Measurements from ENCODE around the gene ETS1. TPM values are rescaled to one million over a fixed set of nuclear protein-coding genes. Genes with fewer than 3 reads are reported as not detected.
A peak's percentile ranks its signal among the peaks of the same experiment; 100 is the strongest.

ETS1 gene
- total RNA-seq, 4 donors from 2014 or later: 23.6 to 56.7 (median 29.2) TPM

GRCh38 chr11:128477278-128477677, 110.1 kb downstream of the ETS1 start:
- no peak for DNase-seq
- Histone ChIP-seq H3K4me3 (no peak overlapping the region), H3K27ac (peak overlapping the region; percentile 16 to 75 (median 38)), H3K36me3 (peaks cover 0 to 12% (median 5%) of the 10 kb centered on the region in 4 donors), H3K9me3 (no peaks in the 10 kb centered on the region), H3K27me3 (no peaks in the 10 kb centered on the region), H3K4me1 (peaks cover 14 to 77% (median 27%) of the 10 kb centered on the region in 4 donors)
- in situ Hi-C loops (cut with MboI; ENCODE audit: low pct_ligation_motif_present in 1 of 4, low pct_unique_long_range_greater_than_20kb in 1 of 4, low sequenced_read_pairs in 3 of 4) (no loop called here), intact Hi-C loops (cut with DNase I; ENCODE audit: low total_unique reads) (no loop called here)
- WGBS, 2 donors (ENCODE audit: low coverage in 1 of 2): 88% methylated on average over 3 of the region's 3 CpGs; no CpG with 5 or more reads in 1 of the 2 donors
- no peak for TF ChIP-seq EP300 (IDR thresholded peaks at IDR 0.05; ENCODE audit: low read depth)
- no peak for TF ChIP-seq POLR2A (IDR thresholded peaks at IDR 0.05)
- no peak for TF ChIP-seq POLR2AphosphoS5 (IDR thresholded peaks at IDR 0.05)
- TF ChIP-seq CTCF (IDR thresholded peaks at IDR 0.05): no peak

GRCh38 chr11:128476729-128477128, 110.6 kb downstream of the ETS1 start:
- no peaks in the 10 kb centered on the region for H3K27me3 ChIP-seq
- peak overlapping the region; percentile 34 to 75 (median 68) for H3K27ac ChIP-seq
- peaks cover 20 to 79% (median 30%) of the 10 kb centered on the region in 4 donors for H3K4me1 ChIP-seq
- peaks cover 0 to 12% (median 5%) of the 10 kb centered on the region in 4 donors for H3K36me3 ChIP-seq
- no peak overlapping the region for H3K4me3 ChIP-seq
- in situ Hi-C loops (cut with MboI; ENCODE audit: low pct_ligation_motif_present in 1 of 4, low pct_unique_long_range_greater_than_20kb in 1 of 4, low sequenced_read_pairs in 3 of 4): no loop called here
- no peaks in the 10 kb centered on the region for H3K9me3 ChIP-seq
- DNase-seq: no peak
- 81 to 85% methylated on average over 5 to 7 of the region's 7 CpGs for WGBS, 2 donors (ENCODE audit: low coverage in 1 of 2)
- intact Hi-C loops (cut with DNase I; ENCODE audit: low total_unique reads): no loop called here
- peak in 1 of 3 donors; percentile 36 for TF ChIP-seq POLR2AphosphoS5 (IDR thresholded peaks at IDR 0.05)
- no peak for TF ChIP-seq POLR2A (IDR thresholded peaks at IDR 0.05)

- Histone ChIP-seq H3K27me3 (no peaks in the 10 kb centered on the region), H3K27ac (peak overlapping the region; percentile 25 to 75 (median 68)), H3K36me3 (peaks cover 0 to 12% (median 5%) of the 10 kb centered on the region in 4 donors), H3K9me3 (no peaks in the 10 kb centered on the region), H3K4me1 (peaks cover 21 to 82% (median 34%) of the 10 kb centered on the region in 4 donors), H3K4me3 (no peak overlapping the region)
- intact Hi-C loops (cut with DNase I; ENCODE audit: low total_unique reads): no loop called here
- DNase-seq: no peak
- in situ Hi-C loops (cut with MboI; ENCODE audit: low pct_ligation_motif_present in 1 of 4, low pct_unique_long_range_greater_than_20kb in 1 of 4, low sequenced_read_pairs in 3 of 4): no loop called here
- TF ChIP-seq EP300 (IDR thresholded peaks at IDR 0.05; ENCODE audit: low read depth) (no peak), POLR2AphosphoS5 (IDR thresholded peaks at IDR 0.05) (no peak), POLR2A (IDR thresholded peaks at IDR 0.05) (no peak), CTCF (IDR thresholded peaks at IDR 0.05) (no peak)
- WGBS, 2 donors (ENCODE audit: low coverage in 1 of 2): 17% methylated on average over 1 of the region's 1 CpG; no CpG with 5 or more reads in 1 of the 2 donors
Measured at GRCh38 chr11:128476049-128476448, 111.3 kb downstream of the ETS1 start.

- H3K27ac ChIP-seq: peak overlapping the region; percentile 59 to 75 (median 68)
- 59 to 63% methylated on average over 5 to 8 of the region's 8 CpGs for WGBS, 2 donors (ENCODE audit: low coverage in 1 of 2)
- no peaks in the 10 kb centered on the region for H3K27me3 ChIP-seq
- no peak overlapping the region for H3K4me3 ChIP-seq
- no peak for DNase-seq
- no peaks in the 10 kb centered on the region for H3K9me3 ChIP-seq
- H3K4me1 ChIP-seq: peaks cover 21 to 80% (median 32%) of the 10 kb centered on the region in 4 donors
- in situ Hi-C loops (cut with MboI; ENCODE audit: low pct_ligation_motif_present in 1 of 4, low pct_unique_long_range_greater_than_20kb in 1 of 4, low sequenced_read_pairs in 3 of 4) (loop anchor here in 1 of 4 donors (25.0 kb wide), 1 partner anchor 162 kb away; no protein-coding TSS in a partner anchor), intact Hi-C loops (cut with DNase I; ENCODE audit: low total_unique reads) (no loop called here)
- TF ChIP-seq EP300 (IDR thresholded peaks at IDR 0.05; ENCODE audit: low read depth) (no peak), POLR2AphosphoS5 (IDR thresholded peaks at IDR 0.05) (no peak), POLR2A (IDR thresholded peaks at IDR 0.05) (no peak), CTCF (IDR thresholded peaks at IDR 0.05) (no peak)
- peaks cover 0 to 10% (median 3%) of the 10 kb centered on the region in 4 donors for H3K36me3 ChIP-seq
Measured at GRCh38 chr11:128474036-128474874, 113.1 kb downstream of the ETS1 start.

Measured in transverse colon (tissue), 4 donors.